ENCODE data around the gene NF2.

NF2 gene

DNA sequence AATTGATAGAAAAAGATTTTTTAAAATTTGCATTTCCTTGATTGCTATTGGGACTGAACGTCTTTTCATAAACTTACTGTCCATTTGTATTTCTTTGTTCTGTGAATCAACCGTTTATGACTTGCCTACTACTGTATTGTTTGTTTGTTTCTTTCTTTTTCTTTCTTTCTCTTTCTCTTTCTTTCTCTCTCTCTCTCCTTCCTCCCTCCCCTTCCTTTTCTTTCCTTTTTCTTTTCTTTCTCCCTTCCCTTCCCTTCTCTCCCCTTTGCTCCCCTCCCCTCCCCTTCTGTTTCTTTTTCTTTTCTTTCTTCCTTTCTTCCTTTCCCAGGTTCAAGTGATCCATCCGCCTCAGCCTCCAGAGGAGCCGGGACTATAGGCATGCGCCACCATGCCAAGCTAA is 46.9 kb downstream of the NF2 start:
- Histone ChIP-seq H3K79me1 (replicated peaks; ENCODE audit: low read length, poor library complexity, severe bottlenecking) (peaks cover 20% of the 10 kb centered on the region), H3K9me3 (ENCODE audit: control insufficient read depth, low read length) (no peaks in the 10 kb centered on the region), H2BK120ac (ENCODE audit: low read depth, low read length) (no peak overlapping the region), H3K23ac (ENCODE audit: low read length in 2 of 2) (no peak overlapping the region), H3K9ac (ENCODE audit: low read length) (no peak overlapping the region), H4K91ac (ENCODE audit: low read length) (no peak overlapping the region), H3K14ac (ENCODE audit: low read length in 2 of 2) (no peak overlapping the region), H3K18ac (ENCODE audit: low read depth in 1 of 2, low read length in 2 of 2) (no peak overlapping the region), H3K4me3 (ENCODE audit: insufficient read depth in 1 of 2, low read depth in 1 of 2, low read length in 2 of 2) (no peak overlapping the region), H3K27me3 (ENCODE audit: control insufficient read depth in 1 of 2, insufficient read depth in 1 of 2, low read length in 2 of 2) (no peaks in the 10 kb centered on the region), H2AK5ac (ENCODE audit: low read length, severe bottlenecking) (no peak overlapping the region), H2BK15ac (ENCODE audit: low read depth, poor library complexity, severe bottlenecking) (no peak overlapping the region), H3K36me3 (ENCODE audit: control insufficient read depth in 1 of 2, insufficient read depth in 2 of 2, low read depth in 1 of 2, low read length in 2 of 2) (peaks cover 26 to 53% of the 10 kb centered on the region in 2 experiments), H2BK12ac (ENCODE audit: low read length in 2 of 2) (no peak overlapping the region), H3K4ac (ENCODE audit: low read depth in 1 of 2, low read length in 2 of 2) (no peak overlapping the region), H3K4me1 (ENCODE audit: control insufficient read depth, insufficient read depth, low read depth, low read length) (peaks cover 8% of the 10 kb centered on the region), H3K4me2 (ENCODE audit: low read length, poor library complexity, severe bottlenecking) (no peak overlapping the region), H2AFZ (ENCODE audit: low read depth, low read length) (no peak overlapping the region), H2BK5ac (ENCODE audit: low read depth, low read length, poor library complexity, severe bottlenecking) (no peak overlapping the region), H3K27ac (ENCODE audit: low read length, poor library complexity, severe bottlenecking) (no peak overlapping the region), H4K8ac (ENCODE audit: low read length) (no peak overlapping the region)
- no peak for DNase-seq
- WGBS: 95% methylated on average over 5 of the region's 5 CpGs

- H3K4ac ChIP-seq (ENCODE audit: low read depth in 1 of 2, low read length in 2 of 2): no peak overlapping the region
- no peak overlapping the region for H2BK120ac ChIP-seq (ENCODE audit: low read depth, low read length)
- H3K4me1 ChIP-seq (ENCODE audit: control insufficient read depth, insufficient read depth, low read depth, low read length): peaks cover 8% of the 10 kb centered on the region
- no peak overlapping the region for H3K4me2 ChIP-seq (ENCODE audit: low read length, poor library complexity, severe bottlenecking)
- H4K8ac ChIP-seq (ENCODE audit: low read length): no peak overlapping the region
- H2BK15ac ChIP-seq (ENCODE audit: low read depth, poor library complexity, severe bottlenecking): no peak overlapping the region
- H2BK5ac ChIP-seq (ENCODE audit: low read depth, low read length, poor library complexity, severe bottlenecking): no peak overlapping the region
- H3K79me1 ChIP-seq (replicated peaks; ENCODE audit: low read length, poor library complexity, severe bottlenecking): peaks cover 16% of the 10 kb centered on the region
- peaks cover 29 to 50% of the 10 kb centered on the region in 2 experiments for H3K36me3 ChIP-seq (ENCODE audit: control insufficient read depth in 1 of 2, insufficient read depth in 2 of 2, low read depth in 1 of 2, low read length in 2 of 2)
- H3K9me3 ChIP-seq (ENCODE audit: control insufficient read depth, low read length): no peaks in the 10 kb centered on the region
- no peak overlapping the region for H3K18ac ChIP-seq (ENCODE audit: low read depth in 1 of 2, low read length in 2 of 2)
- no peak overlapping the region for H3K4me3 ChIP-seq (ENCODE audit: insufficient read depth in 1 of 2, low read depth in 1 of 2, low read length in 2 of 2)
- no peak overlapping the region for H3K23ac ChIP-seq (ENCODE audit: low read length in 2 of 2)
- H2AK5ac ChIP-seq (ENCODE audit: low read length, severe bottlenecking): no peak overlapping the region
- H4K91ac ChIP-seq (ENCODE audit: low read length): no peak overlapping the region
- no peak overlapping the region for H2BK12ac ChIP-seq (ENCODE audit: low read length in 2 of 2)
- H2AFZ ChIP-seq (ENCODE audit: low read depth, low read length): no peak overlapping the region
- H3K9ac ChIP-seq (ENCODE audit: low read length): no peak overlapping the region
- no peak overlapping the region for H3K14ac ChIP-seq (ENCODE audit: low read length in 2 of 2)
- no peaks in the 10 kb centered on the region for H3K27me3 ChIP-seq (ENCODE audit: control insufficient read depth in 1 of 2, insufficient read depth in 1 of 2, low read length in 2 of 2)
- WGBS: 100% methylated on average over 1 of the region's 1 CpG
- no peak overlapping the region for H3K27ac ChIP-seq (ENCODE audit: low read length, poor library complexity, severe bottlenecking)
- no peak for DNase-seq
Measured at GRCh38 chr22:29651652-29652051, 48.2 kb downstream of the NF2 start.

DNA sequence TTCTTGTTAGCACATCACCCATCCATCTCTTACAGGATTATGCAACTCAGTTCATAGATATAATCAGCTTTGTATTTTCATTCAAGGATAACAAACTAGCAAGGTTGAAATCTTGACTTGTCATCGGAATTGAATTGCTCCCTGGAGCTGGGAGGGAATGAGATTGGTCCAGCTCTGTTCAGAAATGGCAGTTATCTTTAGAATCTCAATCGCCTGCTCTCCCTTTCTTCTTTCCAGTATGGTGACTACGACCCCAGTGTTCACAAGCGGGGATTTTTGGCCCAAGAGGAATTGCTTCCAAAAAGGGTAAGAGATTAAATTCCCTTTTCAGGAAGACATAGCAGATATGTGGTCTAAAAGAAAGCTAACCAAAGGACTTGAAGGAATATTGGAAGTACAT is 51.0 kb downstream of the NF2 start:
- Histone ChIP-seq H3K4me2 (ENCODE audit: low read length, poor library complexity, severe bottlenecking) (no peak overlapping the region), H2BK5ac (ENCODE audit: low read depth, low read length, poor library complexity, severe bottlenecking) (no peak overlapping the region), H3K27ac (ENCODE audit: low read length, poor library complexity, severe bottlenecking) (no peak overlapping the region), H3K27me3 (ENCODE audit: control insufficient read depth in 1 of 2, insufficient read depth in 1 of 2, low read length in 2 of 2) (no peaks in the 10 kb centered on the region), H3K18ac (ENCODE audit: low read depth in 1 of 2, low read length in 2 of 2) (no peak overlapping the region), H3K9me3 (ENCODE audit: control insufficient read depth, low read length) (no peaks in the 10 kb centered on the region), H2BK15ac (ENCODE audit: low read depth, poor library complexity, severe bottlenecking) (no peak overlapping the region), H3K36me3 (ENCODE audit: control insufficient read depth in 1 of 2, insufficient read depth in 2 of 2, low read depth in 1 of 2, low read length in 2 of 2) (peaks cover 29 to 59% of the 10 kb centered on the region in 2 experiments), H3K4me1 (ENCODE audit: control insufficient read depth, insufficient read depth, low read depth, low read length) (peaks cover 3% of the 10 kb centered on the region), H3K4ac (ENCODE audit: low read depth in 1 of 2, low read length in 2 of 2) (no peak overlapping the region), H2BK120ac (ENCODE audit: low read depth, low read length) (no peak overlapping the region), H3K4me3 (ENCODE audit: insufficient read depth in 1 of 2, low read depth in 1 of 2, low read length in 2 of 2) (no peak overlapping the region), H2BK12ac (ENCODE audit: low read length in 2 of 2) (no peak overlapping the region), H3K14ac (ENCODE audit: low read length in 2 of 2) (no peak overlapping the region), H3K79me1 (replicated peaks; ENCODE audit: low read length, poor library complexity, severe bottlenecking) (peaks cover 21% of the 10 kb centered on the region), H4K8ac (ENCODE audit: low read length) (no peak overlapping the region), H3K9ac (ENCODE audit: low read length) (no peak overlapping the region), H3K23ac (ENCODE audit: low read length in 2 of 2) (no peak overlapping the region), H2AFZ (ENCODE audit: low read depth, low read length) (no peak overlapping the region), H4K91ac (ENCODE audit: low read length) (no peak overlapping the region), H2AK5ac (ENCODE audit: low read length, severe bottlenecking) (no peak overlapping the region)
- WGBS: 96% methylated on average over 4 of the region's 4 CpGs
- DNase-seq: no peak

GRCh38 chr22:29654882-29655281 is 51.4 kb downstream of the NF2 start:
- Histone ChIP-seq H3K4me1 (ENCODE audit: control insufficient read depth, insufficient read depth, low read depth, low read length) (peaks cover 3% of the 10 kb centered on the region), H3K36me3 (ENCODE audit: control insufficient read depth in 1 of 2, insufficient read depth in 2 of 2, low read depth in 1 of 2, low read length in 2 of 2) (peaks cover 29 to 64% of the 10 kb centered on the region in 2 experiments), H2AK5ac (ENCODE audit: low read length, severe bottlenecking) (no peak overlapping the region), H3K18ac (ENCODE audit: low read depth in 1 of 2, low read length in 2 of 2) (no peak overlapping the region), H3K27ac (ENCODE audit: low read length, poor library complexity, severe bottlenecking) (no peak overlapping the region), H2AFZ (ENCODE audit: low read depth, low read length) (no peak overlapping the region), H2BK12ac (ENCODE audit: low read length in 2 of 2) (no peak overlapping the region), H2BK15ac (ENCODE audit: low read depth, poor library complexity, severe bottlenecking) (no peak overlapping the region), H4K91ac (ENCODE audit: low read length) (no peak overlapping the region), H3K14ac (ENCODE audit: low read length in 2 of 2) (no peak overlapping the region), H3K9me3 (ENCODE audit: control insufficient read depth, low read length) (no peaks in the 10 kb centered on the region), H3K4ac (ENCODE audit: low read depth in 1 of 2, low read length in 2 of 2) (no peak overlapping the region), H3K4me3 (ENCODE audit: insufficient read depth in 1 of 2, low read depth in 1 of 2, low read length in 2 of 2) (no peak overlapping the region), H2BK120ac (ENCODE audit: low read depth, low read length) (no peak overlapping the region), H4K8ac (ENCODE audit: low read length) (no peak overlapping the region), H2BK5ac (ENCODE audit: low read depth, low read length, poor library complexity, severe bottlenecking) (no peak overlapping the region), H3K79me1 (replicated peaks; ENCODE audit: low read length, poor library complexity, severe bottlenecking) (peaks cover 21% of the 10 kb centered on the region), H3K9ac (ENCODE audit: low read length) (no peak overlapping the region), H3K23ac (ENCODE audit: low read length in 2 of 2) (no peak overlapping the region), H3K27me3 (ENCODE audit: control insufficient read depth in 1 of 2, insufficient read depth in 1 of 2, low read length in 2 of 2) (no peaks in the 10 kb centered on the region), H3K4me2 (ENCODE audit: low read length, poor library complexity, severe bottlenecking) (no peak overlapping the region)
- 95% methylated on average over 5 of the region's 7 CpGs for WGBS
- DNase-seq: no peak

Data from mesenchymal stem cell (in vitro differentiated cells and primary cell).